GM21390 (cell line): ENCODE results near the gene ELOVL5.
A peak's percentile ranks its signal among the peaks of the same experiment; 100 is the strongest.

ENCODE experiments used
- ATAC-seq: cut with Tn5 transposase; IDR thresholded peaks from one replicate; pipeline ENCODE4 v1.9.1; 2021; ENCODE audit not compliant: unreplicated experiment

Gene ELOVL5

DNA sequence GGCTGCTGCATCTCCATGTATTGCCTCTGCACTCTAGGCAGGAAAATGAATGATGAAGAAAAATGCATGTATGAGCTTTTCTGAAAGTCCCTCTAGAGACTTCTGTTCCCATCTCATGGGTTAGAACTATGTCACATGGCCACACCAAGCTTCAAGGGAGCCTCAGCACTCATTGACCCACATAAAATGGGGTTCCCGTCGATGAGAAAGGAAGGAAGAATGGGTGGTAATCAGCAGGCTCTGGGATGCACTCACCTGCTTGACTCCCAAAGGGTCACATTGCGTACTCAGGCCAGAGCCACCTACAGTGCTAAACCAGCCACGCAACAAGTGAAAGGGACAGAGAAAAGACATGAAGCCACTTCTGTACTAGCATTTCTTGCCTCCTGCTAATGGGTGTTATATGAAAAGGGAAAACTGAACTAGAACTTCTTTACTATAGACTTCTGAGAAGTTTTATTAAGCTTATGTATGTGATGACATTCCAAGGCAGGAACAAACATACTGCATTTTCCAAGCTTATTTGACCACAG lies 104.3 kb downstream of the ELOVL5 start:
- ATAC-seq, result no peak

DNA sequence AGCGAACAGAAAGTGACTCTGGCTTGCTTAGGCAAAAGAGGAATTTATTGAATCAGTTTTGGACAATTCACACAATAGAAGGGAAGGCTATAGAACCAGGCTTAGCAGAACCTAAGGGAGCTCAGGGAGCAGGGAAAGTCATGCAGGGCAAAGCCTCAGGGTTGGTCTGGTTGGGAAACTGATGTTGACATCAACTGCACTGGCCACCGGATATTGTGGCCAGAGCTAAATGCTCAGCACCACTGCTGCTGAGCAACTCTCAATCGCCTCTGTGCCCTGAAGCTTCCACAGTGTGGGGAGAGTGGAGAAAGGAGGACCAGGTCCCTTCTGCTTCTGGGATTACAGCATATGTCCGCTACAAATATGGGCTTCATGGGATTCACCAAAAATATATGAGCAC lies 106.8 kb downstream of the ELOVL5 start:
- no peak for ATAC-seq

GRCh38 chr6:53240761-53241160 lies 108.0 kb downstream of the ELOVL5 start:
- ATAC-seq, result no peak

DNA sequence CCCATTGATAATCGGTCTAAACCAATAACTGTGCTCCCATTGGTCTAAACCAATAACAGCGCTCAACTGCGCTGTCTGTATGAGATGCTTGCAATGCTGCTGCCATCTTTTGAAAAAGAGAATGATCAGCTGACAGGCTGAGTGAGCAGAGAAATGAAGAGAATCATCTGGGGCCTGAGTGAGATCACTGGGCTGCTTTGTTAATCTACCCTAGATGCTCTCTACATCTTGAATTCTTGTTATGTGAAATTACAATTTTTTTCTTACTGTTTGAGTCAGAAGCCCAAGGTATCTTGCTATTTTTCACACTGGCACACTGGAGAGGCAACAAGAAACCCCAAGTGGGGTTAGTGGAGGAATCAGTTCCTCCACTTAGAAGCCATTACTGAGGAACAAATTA lies 108.6 kb downstream of the ELOVL5 start:
- no peak for ATAC-seq

GRCh38 chr6:53239526-53239925 lies 109.2 kb downstream of the ELOVL5 start:
- ATAC-seq, result peak; percentile 51

GRCh38 chr6:53238311-53238710 lies 110.4 kb downstream of the ELOVL5 start:
- ATAC-seq, result no peak

GRCh38 chr6:53236241-53236640 lies 112.5 kb downstream of the ELOVL5 start:
- peak; percentile 47 for ATAC-seq

DNA sequence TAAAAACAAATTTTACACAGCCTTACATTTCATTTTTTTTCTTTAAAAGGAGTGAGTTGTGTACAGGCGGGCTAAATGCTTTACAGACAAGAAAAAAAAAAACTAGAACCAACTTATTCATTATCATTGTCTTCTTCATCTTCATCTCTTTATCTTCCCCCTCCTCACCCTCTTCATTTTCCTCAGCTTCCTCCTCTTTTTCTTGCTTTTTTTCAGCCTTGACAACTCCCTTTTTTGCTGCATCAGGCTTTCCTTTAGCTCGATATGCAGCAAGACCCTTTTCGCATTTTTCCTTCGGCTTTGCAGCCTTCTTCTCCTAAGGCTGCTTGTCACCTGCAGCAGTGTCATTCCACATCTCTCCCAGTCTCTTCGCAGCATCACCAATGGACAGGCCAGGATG lies 113.2 kb downstream of the ELOVL5 start:
- no peak for ATAC-seq

- no peak for ATAC-seq
Observed at GRCh38 chr6:53233309-53233708, 115.4 kb downstream of the ELOVL5 start.

DNA sequence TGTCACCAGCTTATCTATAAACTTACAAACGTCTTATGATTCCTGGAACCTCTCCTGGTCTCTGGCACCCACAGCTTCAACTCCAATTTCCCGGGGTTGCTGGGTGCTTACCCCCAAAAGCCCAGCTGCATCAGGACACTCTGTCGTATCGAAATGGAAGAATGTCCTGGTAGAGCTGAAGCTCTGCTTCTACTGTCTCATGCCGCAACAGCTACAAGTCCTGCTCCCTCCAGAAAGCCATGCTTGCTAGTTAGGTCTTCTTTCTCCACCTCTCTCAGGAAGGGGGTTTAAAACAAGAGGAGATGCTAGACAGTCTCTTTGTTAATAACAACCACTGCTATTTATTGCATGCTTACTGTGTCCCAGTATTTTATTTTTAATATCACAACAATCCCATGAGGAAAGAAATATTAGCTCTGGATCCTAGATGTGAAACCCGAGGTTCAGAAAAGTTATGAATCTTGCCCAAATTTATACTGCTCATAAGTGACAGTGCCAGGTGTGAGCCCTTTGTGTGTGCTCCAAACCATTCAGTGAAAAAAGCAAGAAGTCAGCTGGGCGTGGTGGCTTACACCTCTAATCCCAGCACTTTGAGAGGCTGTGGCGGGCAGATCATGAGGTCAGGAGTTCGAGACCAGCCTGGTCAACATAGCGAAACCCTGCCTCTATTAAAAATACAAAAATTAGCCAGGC lies 117.8 kb downstream of the ELOVL5 start:
- no peak for ATAC-seq

DNA sequence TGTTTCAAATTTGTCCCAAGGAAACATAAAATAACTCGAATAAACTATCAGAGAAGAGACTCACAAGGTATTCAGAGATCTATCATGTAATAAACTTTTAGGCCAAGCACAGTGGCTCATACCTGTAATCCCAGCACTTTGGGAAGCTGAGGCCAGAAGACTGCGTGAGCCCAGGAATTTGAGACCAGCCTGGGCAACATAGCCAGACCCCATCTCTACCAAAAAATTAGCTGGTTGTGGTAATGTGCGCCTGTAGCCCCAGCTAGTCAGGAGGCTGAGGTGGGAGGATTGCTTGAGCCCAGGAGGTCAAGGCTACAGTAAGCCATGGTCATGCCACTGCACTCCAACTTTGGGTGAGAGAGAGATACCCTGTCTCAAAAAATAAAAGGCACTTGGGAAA lies 120.9 kb downstream of the ELOVL5 start:
- no peak for ATAC-seq

DNA sequence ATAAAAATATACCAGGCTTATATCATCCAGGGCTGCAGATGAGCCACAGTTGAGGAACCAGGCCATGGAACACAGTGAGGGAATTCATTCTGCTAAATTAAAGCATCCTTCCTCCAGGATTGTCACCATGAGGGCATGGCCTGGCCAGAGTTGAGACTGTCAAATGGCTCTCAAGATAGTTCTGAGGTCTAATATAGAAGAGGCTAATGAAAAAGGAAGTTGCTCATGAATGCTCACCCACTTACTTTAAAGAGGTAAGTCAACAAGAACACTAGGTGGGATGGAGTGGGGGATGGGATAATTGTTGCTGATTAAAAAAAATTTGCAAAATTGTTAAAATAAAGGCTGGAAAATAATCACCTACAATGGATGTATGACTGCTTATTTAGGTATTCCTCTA lies 128.1 kb downstream of the ELOVL5 start:
- ATAC-seq, result no peak
